ENCODE results near the gene SIGLEC8.

SIGLEC8 gene

GRCh38 chr19:51497666-51498065, 39.4 kb upstream of the SIGLEC8 start:
- TF ChIP-seq YY1 (IDR thresholded peaks at IDR 0.05; ENCODE audit: insufficient read depth, insufficient read length) (no peak), SUZ12 (IDR thresholded peaks at IDR 0.05; ENCODE audit: extremely low read depth, insufficient read depth, insufficient read length) (no peak), ZNF274 (IDR thresholded peaks at IDR 0.05; ENCODE audit: low read depth, low read length) (no peak)
- Histone ChIP-seq H3K9ac (ENCODE audit: insufficient read length, low read depth) (no peak overlapping the region), H3K4me1 (ENCODE audit: insufficient read depth, insufficient read length) (no peaks in the 10 kb centered on the region), H3K36me3 (ENCODE audit: insufficient read depth, insufficient read length, low read length) (no peaks in the 10 kb centered on the region), H3K27me3 (ENCODE audit: insufficient read depth, insufficient read length) (peaks cover 26% of the 10 kb centered on the region), H3K4me3 (ENCODE audit: insufficient read length, low read depth) (no peak overlapping the region), H3K9me3 (ENCODE audit: insufficient read depth, low read length) (no peaks in the 10 kb centered on the region)
- DNase-seq (ENCODE audit: low read depth, low spot score), result no peak

GRCh38 chr19:51493776-51494175, 35.5 kb upstream of the SIGLEC8 start:
- Histone ChIP-seq H3K9ac (ENCODE audit: insufficient read length, low read depth) (no peak overlapping the region), H3K4me3 (ENCODE audit: insufficient read length, low read depth) (no peak overlapping the region), H3K36me3 (ENCODE audit: insufficient read depth, insufficient read length, low read length) (no peaks in the 10 kb centered on the region), H3K9me3 (ENCODE audit: insufficient read depth, low read length) (no peaks in the 10 kb centered on the region), H3K27me3 (ENCODE audit: insufficient read depth, insufficient read length) (peaks cover 28% of the 10 kb centered on the region), H3K4me1 (ENCODE audit: insufficient read depth, insufficient read length) (no peaks in the 10 kb centered on the region)
- no peak for DNase-seq (ENCODE audit: low read depth, low spot score)
- TF ChIP-seq YY1 (IDR thresholded peaks at IDR 0.05; ENCODE audit: insufficient read depth, insufficient read length), result no peak
- TF ChIP-seq ZNF274 (IDR thresholded peaks at IDR 0.05; ENCODE audit: low read depth, low read length), result no peak
- no peak for TF ChIP-seq SUZ12 (IDR thresholded peaks at IDR 0.05; ENCODE audit: extremely low read depth, insufficient read depth, insufficient read length)

- no peaks in the 10 kb centered on the region for H3K9me3 ChIP-seq (ENCODE audit: insufficient read depth, low read length)
- no peaks in the 10 kb centered on the region for H3K4me1 ChIP-seq (ENCODE audit: insufficient read depth, insufficient read length)
- H3K27me3 ChIP-seq (ENCODE audit: insufficient read depth, insufficient read length), result peaks cover 21% of the 10 kb centered on the region
- TF ChIP-seq SUZ12 (IDR thresholded peaks at IDR 0.05; ENCODE audit: extremely low read depth, insufficient read depth, insufficient read length) (no peak), ZNF274 (IDR thresholded peaks at IDR 0.05; ENCODE audit: low read depth, low read length) (no peak), YY1 (IDR thresholded peaks at IDR 0.05; ENCODE audit: insufficient read depth, insufficient read length) (no peak)
- no peaks in the 10 kb centered on the region for H3K36me3 ChIP-seq (ENCODE audit: insufficient read depth, insufficient read length, low read length)
- no peak for DNase-seq (ENCODE audit: low read depth, low spot score)
- no peak overlapping the region for H3K9ac ChIP-seq (ENCODE audit: insufficient read length, low read depth)
- H3K4me3 ChIP-seq (ENCODE audit: insufficient read length, low read depth), result no peak overlapping the region
These were observed 33.3 kb upstream of the SIGLEC8 start for GRCh38 chr19:51491586-51491985.

- H3K36me3 ChIP-seq (ENCODE audit: insufficient read depth, insufficient read length, low read length), result no peaks in the 10 kb centered on the region
- no peaks in the 10 kb centered on the region for H3K4me1 ChIP-seq (ENCODE audit: insufficient read depth, insufficient read length)
- H3K27me3 ChIP-seq (ENCODE audit: insufficient read depth, insufficient read length), result peaks cover 25% of the 10 kb centered on the region
- H3K4me3 ChIP-seq (ENCODE audit: insufficient read length, low read depth), result no peak overlapping the region
- DNase-seq (ENCODE audit: low read depth, low spot score), result no peak
- H3K9ac ChIP-seq (ENCODE audit: insufficient read length, low read depth), result no peak overlapping the region
- TF ChIP-seq YY1 (IDR thresholded peaks at IDR 0.05; ENCODE audit: insufficient read depth, insufficient read length) (no peak), ZNF274 (IDR thresholded peaks at IDR 0.05; ENCODE audit: low read depth, low read length) (no peak), SUZ12 (IDR thresholded peaks at IDR 0.05; ENCODE audit: extremely low read depth, insufficient read depth, insufficient read length) (no peak)
- H3K9me3 ChIP-seq (ENCODE audit: insufficient read depth, low read length), result no peaks in the 10 kb centered on the region
These were observed 32.4 kb upstream of the SIGLEC8 start for GRCh38 chr19:51490676-51491075.

GRCh38 chr19:51489113-51489512, 30.9 kb upstream of the SIGLEC8 start:
- DNase-seq (ENCODE audit: low read depth, low spot score), result no peak
- Histone ChIP-seq H3K4me1 (ENCODE audit: insufficient read depth, insufficient read length) (no peaks in the 10 kb centered on the region), H3K9me3 (ENCODE audit: insufficient read depth, low read length) (no peaks in the 10 kb centered on the region), H3K27me3 (ENCODE audit: insufficient read depth, insufficient read length) (peaks cover 37% of the 10 kb centered on the region), H3K9ac (ENCODE audit: insufficient read length, low read depth) (no peak overlapping the region), H3K4me3 (ENCODE audit: insufficient read length, low read depth) (no peak overlapping the region), H3K36me3 (ENCODE audit: insufficient read depth, insufficient read length, low read length) (no peaks in the 10 kb centered on the region)
- TF ChIP-seq ZNF274 (IDR thresholded peaks at IDR 0.05; ENCODE audit: low read depth, low read length) (no peak), SUZ12 (IDR thresholded peaks at IDR 0.05; ENCODE audit: extremely low read depth, insufficient read depth, insufficient read length) (no peak), YY1 (IDR thresholded peaks at IDR 0.05; ENCODE audit: insufficient read depth, insufficient read length) (no peak)

GRCh38 chr19:51488491-51488890, 30.2 kb upstream of the SIGLEC8 start:
- Histone ChIP-seq H3K9ac (ENCODE audit: insufficient read length, low read depth) (no peak overlapping the region), H3K4me1 (ENCODE audit: insufficient read depth, insufficient read length) (no peaks in the 10 kb centered on the region), H3K4me3 (ENCODE audit: insufficient read length, low read depth) (no peak overlapping the region), H3K36me3 (ENCODE audit: insufficient read depth, insufficient read length, low read length) (no peaks in the 10 kb centered on the region), H3K9me3 (ENCODE audit: insufficient read depth, low read length) (no peaks in the 10 kb centered on the region), H3K27me3 (ENCODE audit: insufficient read depth, insufficient read length) (peaks cover 38% of the 10 kb centered on the region)
- TF ChIP-seq YY1 (IDR thresholded peaks at IDR 0.05; ENCODE audit: insufficient read depth, insufficient read length) (no peak), SUZ12 (IDR thresholded peaks at IDR 0.05; ENCODE audit: extremely low read depth, insufficient read depth, insufficient read length) (no peak), ZNF274 (IDR thresholded peaks at IDR 0.05; ENCODE audit: low read depth, low read length) (no peak)
- no peak for DNase-seq (ENCODE audit: low read depth, low spot score)

- peaks cover 45% of the 10 kb centered on the region for H3K27me3 ChIP-seq (ENCODE audit: insufficient read depth, insufficient read length)
- H3K4me1 ChIP-seq (ENCODE audit: insufficient read depth, insufficient read length), result no peaks in the 10 kb centered on the region
- DNase-seq (ENCODE audit: low read depth, low spot score), result no peak
- H3K9ac ChIP-seq (ENCODE audit: insufficient read length, low read depth), result no peak overlapping the region
- H3K4me3 ChIP-seq (ENCODE audit: insufficient read length, low read depth), result no peak overlapping the region
- H3K9me3 ChIP-seq (ENCODE audit: insufficient read depth, low read length), result no peaks in the 10 kb centered on the region
- TF ChIP-seq ZNF274 (IDR thresholded peaks at IDR 0.05; ENCODE audit: low read depth, low read length) (no peak), YY1 (IDR thresholded peaks at IDR 0.05; ENCODE audit: insufficient read depth, insufficient read length) (no peak), SUZ12 (IDR thresholded peaks at IDR 0.05; ENCODE audit: extremely low read depth, insufficient read depth, insufficient read length) (no peak)
- H3K36me3 ChIP-seq (ENCODE audit: insufficient read depth, insufficient read length, low read length), result no peaks in the 10 kb centered on the region
These were observed 27.9 kb upstream of the SIGLEC8 start for GRCh38 chr19:51485960-51486660.

Data from NT2/D1 (cell line).